Activated CD4-positive, alpha-beta T cell treated with anti-CD3 and anti-CD28 coated beads, Interleukin-2, amount 10 ng/mL, durations not matched to agents 7 days and 5 days (primary cell): Measurements from ENCODE around the gene CLDN9. TPM values are rescaled to one million over a fixed set of nuclear protein-coding genes. Genes with fewer than 3 reads are reported as not detected.

ENCODE experiments used
- CTCF ChIA-PET: fragments of 350-600 bp; sonication (Branson Sonifier 250); formaldehyde crosslinking; loops from one replicate; lab custom pipeline; 2021; ENCODE audit warnings: antibody characterized with exemption; lab: Charles Lee
- POLR2A ChIA-PET: fragments of 350-600 bp; sonication (Branson Sonifier 250); formaldehyde crosslinking; loops from one replicate; lab custom pipeline; 2021; ENCODE audit warnings: antibody characterized with exemption; lab: Charles Lee
- DNase-seq: peaks from one replicate; pipeline ENCODE4 v3.0.0-alpha.2; 2020
- H3K27ac Mint-ChIP-seq: one replicate; pipeline ENCODE4 v1.8.0; 2021; ENCODE audit warnings: mild to moderate bottlenecking, moderate library complexity, mixed read lengths
- H3K27me3 Mint-ChIP-seq: one replicate; pipeline ENCODE4 v1.8.0; 2021; ENCODE audit warnings: mixed read lengths
- H3K36me3 Mint-ChIP-seq: one replicate; pipeline ENCODE4 v1.8.0; 2021; ENCODE audit warnings: low read depth, mixed read lengths
- H3K4me1 Mint-ChIP-seq: one replicate; pipeline ENCODE4 v1.8.0; 2021; ENCODE audit warnings: mixed read lengths
- H3K4me3 Mint-ChIP-seq: one replicate; pipeline ENCODE4 v1.8.0; 2021; ENCODE audit warnings: mild to moderate bottlenecking, moderate library complexity, mixed read lengths
- H3K9me3 Mint-ChIP-seq: one replicate; pipeline ENCODE4 v1.8.0; 2021; ENCODE audit warnings: mixed read lengths
- total RNA-seq, 2 experiments: library from RNA; stranded (reverse); gene quantifications; one replicate each; pipeline ENCODE4 v1.2.3, GENCODE V29; 2021

Gene CLDN9
- total RNA-seq, 2 experiments from 2014 or later = not detected

DNA sequence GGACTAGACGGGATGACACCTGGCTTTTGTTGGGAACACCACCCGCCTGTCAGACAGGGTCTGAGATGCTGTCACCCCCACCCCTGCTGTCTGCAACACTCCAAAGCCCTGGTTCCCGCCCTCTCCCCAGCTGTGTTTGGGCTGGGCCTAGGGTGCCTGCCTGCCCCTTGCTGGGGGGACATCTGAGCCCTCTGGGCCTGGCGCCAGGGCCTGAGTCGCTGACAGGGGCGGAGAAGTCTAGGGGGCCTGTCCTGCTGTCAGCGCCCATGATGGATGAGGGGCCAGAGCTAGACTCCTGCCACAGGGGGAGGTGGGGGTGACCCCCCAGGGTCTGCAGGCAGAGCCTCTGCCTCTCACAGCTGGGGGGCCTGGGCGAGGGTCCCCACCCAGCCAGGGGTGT, 24.9 kb upstream of the CLDN9 start:
- H3K27ac Mint-ChIP-seq = no peak overlapping the region
- POLR2A ChIA-PET = no interaction called here
- no peaks in the 10 kb centered on the region for H3K36me3 Mint-ChIP-seq
- no peaks in the 10 kb centered on the region for H3K27me3 Mint-ChIP-seq
- no peak for DNase-seq
- peaks cover 8% of the 10 kb centered on the region for H3K4me1 Mint-ChIP-seq
- CTCF ChIA-PET = interaction anchor here (1.0 to 1.8 kb wide), 3 partner anchors 12 to 16 kb away, joined by 3 to 4 read pairs (median 3); no protein-coding TSS in a partner anchor
- no peak overlapping the region for H3K4me3 Mint-ChIP-seq
- H3K9me3 Mint-ChIP-seq = no peaks in the 10 kb centered on the region

DNA sequence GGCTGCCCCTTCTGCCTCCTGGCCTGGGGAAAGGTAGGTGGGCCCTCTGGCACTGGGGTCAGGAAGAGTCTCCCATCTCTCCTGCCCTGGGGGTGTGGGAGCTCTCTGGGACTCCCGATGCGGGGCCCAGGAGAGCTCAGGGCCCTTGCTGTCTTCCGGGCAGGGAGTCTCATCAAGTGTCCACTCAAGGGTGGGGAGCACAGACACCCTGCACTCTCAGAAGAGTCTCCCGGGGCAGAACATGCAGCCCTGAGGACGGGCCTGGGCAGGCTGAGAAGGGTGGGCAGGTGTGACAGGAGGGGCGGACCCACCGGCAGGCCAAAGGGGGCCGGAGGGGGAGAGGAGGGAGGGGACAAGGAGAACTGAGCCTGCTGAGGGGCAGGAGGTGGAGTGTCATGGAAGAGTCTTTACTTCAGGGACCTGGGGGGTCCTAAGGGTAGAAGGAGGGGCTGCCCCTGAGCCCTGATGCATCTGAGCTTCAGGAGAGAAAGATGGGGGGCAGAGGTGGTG, 24.1 kb upstream of the CLDN9 start:
- Mint-ChIP-seq H3K4me3 (no peak overlapping the region), H3K27me3 (no peaks in the 10 kb centered on the region), H3K27ac (no peak overlapping the region), H3K36me3 (no peaks in the 10 kb centered on the region), H3K9me3 (no peaks in the 10 kb centered on the region), H3K4me1 (peaks cover 6% of the 10 kb centered on the region)
- ChIA-PET CTCF (interaction anchor here (0.9 to 1.8 kb wide), 2 partner anchors 13 to 23 kb away, joined by 3 to 4 read pairs; no protein-coding TSS in a partner anchor), POLR2A (no interaction called here)
- no peak for DNase-seq

DNA sequence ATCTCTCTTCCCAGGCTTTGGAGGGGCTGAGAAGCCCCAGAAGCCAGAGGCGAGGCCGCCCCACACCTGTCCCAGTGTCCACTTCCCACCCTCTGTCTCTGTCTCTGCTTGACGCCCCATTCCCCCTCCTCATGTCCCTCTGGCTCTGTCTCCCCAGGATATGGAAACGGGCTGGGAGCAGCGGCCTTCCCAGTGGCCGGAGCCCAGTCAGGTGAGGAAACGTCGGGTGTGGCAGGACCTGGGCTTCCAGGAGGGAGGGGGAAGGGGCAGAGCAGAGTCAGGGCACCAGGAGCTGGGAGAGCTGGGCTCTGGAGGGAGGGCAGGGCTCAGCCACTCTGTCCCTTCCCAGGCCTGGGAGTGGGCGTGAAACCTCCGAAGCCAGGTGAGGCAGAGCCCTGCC, 21.8 kb upstream of the CLDN9 start:
- Mint-ChIP-seq H3K9me3 (no peaks in the 10 kb centered on the region), H3K4me1 (no peaks in the 10 kb centered on the region), H3K36me3 (no peaks in the 10 kb centered on the region), H3K4me3 (no peak overlapping the region), H3K27ac (no peak overlapping the region), H3K27me3 (no peaks in the 10 kb centered on the region)
- ChIA-PET POLR2A (no interaction called here), CTCF (interaction anchor here (1.4 to 2.8 kb wide), 2 partner anchors 10 to 13 kb away, joined by 3 to 8 read pairs; no protein-coding TSS in a partner anchor)
- no peak for DNase-seq

DNA sequence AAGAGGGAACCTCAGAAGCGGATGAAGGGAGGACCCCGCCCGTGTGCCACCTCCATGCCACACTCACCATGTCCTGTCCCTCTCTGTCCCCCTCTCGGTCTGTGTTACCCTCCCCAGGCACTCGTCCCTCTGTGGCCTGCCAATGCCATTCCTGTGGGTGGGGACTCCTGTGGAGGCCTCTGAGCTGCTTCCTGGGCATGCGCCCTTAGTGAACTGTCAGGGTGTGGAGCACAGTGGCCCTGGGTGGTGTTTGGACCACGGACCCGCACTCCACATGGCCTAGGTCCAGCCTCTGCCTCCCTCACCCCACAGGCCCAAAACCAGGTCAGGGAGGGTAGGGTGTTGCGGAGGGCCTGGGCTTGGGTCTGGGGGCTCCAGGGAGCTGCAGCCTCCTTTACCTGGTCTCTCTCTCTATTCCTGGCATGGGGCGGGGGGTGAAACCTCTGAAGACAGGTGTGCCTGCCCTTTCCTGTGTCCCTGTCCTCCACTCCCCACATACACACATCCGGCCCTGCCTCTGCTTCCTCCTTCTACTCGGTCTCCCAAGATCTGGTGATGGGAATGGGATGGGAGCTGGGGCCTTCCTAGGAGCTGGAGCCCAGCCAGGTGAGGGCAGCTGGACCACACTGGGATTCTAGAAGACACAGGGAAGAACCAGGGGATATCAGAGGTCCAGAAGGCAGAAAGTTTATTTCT, 21.0 kb upstream of the CLDN9 start:
- ChIA-PET POLR2A (no interaction called here), CTCF (interaction anchor here (0.9 to 2.8 kb wide), 2 partner anchors 12 to 67 kb away, joined by 3 to 8 read pairs; no protein-coding TSS in a partner anchor)

DNA sequence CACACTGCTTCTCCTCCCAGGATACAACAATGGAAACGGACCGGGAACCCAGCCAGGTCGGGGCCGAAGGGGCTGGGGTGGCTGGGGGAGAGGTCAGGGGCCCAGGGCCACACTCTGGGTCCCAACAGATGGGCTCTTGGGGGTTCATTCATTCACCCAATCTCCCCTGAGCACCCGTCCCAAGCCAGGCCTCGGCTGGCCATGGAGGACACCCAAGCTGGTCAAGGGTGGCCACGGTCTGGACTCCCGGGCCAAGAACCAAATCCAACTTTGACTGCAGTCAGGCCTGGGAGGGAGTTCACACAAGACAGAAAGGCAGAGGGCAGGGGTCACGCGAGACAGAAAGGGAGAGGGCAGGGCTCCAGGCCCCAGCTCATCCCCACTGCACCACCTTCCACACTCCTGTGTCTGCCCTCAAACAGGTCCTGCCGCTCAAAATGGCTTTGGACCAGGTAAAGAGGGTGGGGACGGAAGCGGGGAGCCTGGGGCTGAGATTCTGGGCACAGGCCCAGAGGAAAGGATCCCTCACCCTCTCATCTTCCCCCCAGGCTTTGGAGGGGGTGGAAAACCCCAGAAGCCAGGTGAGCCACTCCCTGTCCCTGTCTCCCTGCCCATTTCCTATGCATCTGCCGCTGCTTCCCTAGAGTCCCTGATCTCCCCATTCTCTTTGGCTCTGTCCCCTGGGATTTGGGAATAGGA, 20.2 kb upstream of the CLDN9 start:
- H3K4me3 Mint-ChIP-seq = no peak overlapping the region
- H3K9me3 Mint-ChIP-seq = no peaks in the 10 kb centered on the region
- CTCF ChIA-PET = interaction anchor here (0.9 kb wide), 1 partner anchor 66 kb away, joined by 3 read pairs; no protein-coding TSS in a partner anchor
- H3K27me3 Mint-ChIP-seq = no peaks in the 10 kb centered on the region
- no peaks in the 10 kb centered on the region for H3K36me3 Mint-ChIP-seq
- no peak for DNase-seq
- POLR2A ChIA-PET = no interaction called here
- H3K4me1 Mint-ChIP-seq = no peaks in the 10 kb centered on the region
- H3K27ac Mint-ChIP-seq = no peak overlapping the region

More for the DNA sequence above, 21.0 kb upstream of the CLDN9 start:
- Mint-ChIP-seq H3K4me1 (no peaks in the 10 kb centered on the region), H3K27ac (no peak overlapping the region), H3K36me3 (no peaks in the 10 kb centered on the region), H3K9me3 (no peaks in the 10 kb centered on the region), H3K27me3 (no peaks in the 10 kb centered on the region), H3K4me3 (no peak overlapping the region)
- no peak for DNase-seq

DNA sequence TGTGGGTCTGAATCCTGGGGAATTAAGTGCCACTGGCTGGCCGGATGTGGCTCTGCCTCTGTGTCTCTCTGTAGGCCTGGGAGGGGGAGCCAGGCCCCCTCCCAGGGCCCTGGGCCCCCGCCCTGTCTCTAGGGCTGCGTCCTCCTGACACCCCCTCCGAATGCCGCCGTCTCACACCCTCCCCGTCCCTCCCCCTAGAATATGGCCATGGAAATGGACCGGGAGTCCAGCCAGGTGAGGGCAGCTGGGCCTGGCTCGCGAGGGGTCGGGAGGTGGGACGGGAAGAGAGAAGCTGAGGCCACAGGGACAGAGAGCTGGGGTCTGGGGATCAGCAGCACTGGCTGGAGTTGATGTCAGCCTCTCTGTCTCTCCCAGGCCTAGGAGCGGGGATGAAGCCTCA, 16.4 kb upstream of the CLDN9 start:
- no peak overlapping the region for H3K27ac Mint-ChIP-seq
- H3K36me3 Mint-ChIP-seq = no peaks in the 10 kb centered on the region
- POLR2A ChIA-PET = no interaction called here
- H3K9me3 Mint-ChIP-seq = no peaks in the 10 kb centered on the region
- no peaks in the 10 kb centered on the region for H3K4me1 Mint-ChIP-seq
- no peak for DNase-seq
- no peak overlapping the region for H3K4me3 Mint-ChIP-seq
- H3K27me3 Mint-ChIP-seq = peaks cover 2% of the 10 kb centered on the region
- CTCF ChIA-PET = interaction anchor here (0.5 to 0.8 kb wide), 2 partner anchors 68 to 704 kb away, joined by 3 read pairs; no protein-coding TSS in a partner anchor

DNA sequence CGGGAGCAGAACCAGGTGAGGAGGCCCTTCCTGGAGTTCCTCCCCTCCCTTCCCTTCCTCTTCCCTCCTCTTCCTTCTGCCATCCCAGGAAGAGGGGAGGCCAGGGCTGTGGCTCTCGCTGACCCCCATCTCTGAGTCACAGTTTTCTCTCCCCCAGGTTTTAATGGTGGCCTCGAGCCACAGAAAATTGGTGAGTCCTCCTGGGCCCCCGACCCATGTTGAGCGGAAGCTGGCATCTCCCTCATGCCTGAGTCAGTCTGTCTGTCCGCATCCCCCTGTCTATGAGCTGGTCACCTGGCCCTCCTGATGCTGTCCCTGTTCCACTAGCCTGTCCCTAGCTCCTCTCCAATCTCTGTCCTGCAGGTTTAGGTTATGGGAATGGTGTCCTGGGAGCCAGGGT, 12.8 kb upstream of the CLDN9 start:
- H3K27ac Mint-ChIP-seq = no peak overlapping the region
- CTCF ChIA-PET = interaction anchor here (0.6 to 1.5 kb wide), 4 partner anchors 10 to 626 kb away, joined by 3 to 4 read pairs (median 3); a partner anchor contains a TSS
- POLR2A ChIA-PET = no interaction called here
- H3K4me3 Mint-ChIP-seq = no peak overlapping the region
- H3K4me1 Mint-ChIP-seq = peaks cover 8% of the 10 kb centered on the region
- H3K27me3 Mint-ChIP-seq = peaks cover 5% of the 10 kb centered on the region
- H3K36me3 Mint-ChIP-seq = no peaks in the 10 kb centered on the region
- no peak for DNase-seq
- no peaks in the 10 kb centered on the region for H3K9me3 Mint-ChIP-seq

DNA sequence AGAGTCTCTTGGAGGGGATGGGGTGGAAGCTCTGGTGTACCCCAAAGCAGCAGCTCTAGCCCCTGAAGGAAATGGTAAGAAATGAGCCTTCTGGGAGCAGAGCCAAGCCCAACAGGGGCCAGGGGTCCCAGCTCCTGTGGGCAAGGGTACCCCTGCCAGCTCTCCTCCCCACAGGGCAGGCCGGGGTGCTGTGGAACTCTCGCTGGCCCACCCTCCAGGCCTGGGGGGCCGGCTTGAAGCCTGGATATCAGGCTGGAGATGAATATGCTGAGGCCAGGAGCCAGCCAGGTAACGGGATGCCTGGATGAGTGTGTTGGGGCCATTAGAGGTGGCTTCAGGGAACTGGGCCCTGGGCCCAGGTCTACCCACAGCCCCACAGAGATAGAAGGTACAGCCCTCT, 12.2 kb upstream of the CLDN9 start:
- no peaks in the 10 kb centered on the region for H3K9me3 Mint-ChIP-seq
- no peak overlapping the region for H3K4me3 Mint-ChIP-seq
- peaks cover 6% of the 10 kb centered on the region for H3K27me3 Mint-ChIP-seq
- no peaks in the 10 kb centered on the region for H3K36me3 Mint-ChIP-seq
- peaks cover 9% of the 10 kb centered on the region for H3K4me1 Mint-ChIP-seq
- no peak for DNase-seq
- POLR2A ChIA-PET = interaction anchor here (0.6 kb wide), 1 partner anchor 24 kb away, joined by 3 read pairs; no protein-coding TSS in a partner anchor
- CTCF ChIA-PET = interaction anchor here (1.0 to 1.5 kb wide), 5 partner anchors 10 to 27 kb away, joined by 3 to 5 read pairs (median 3); a partner anchor contains a TSS
- H3K27ac Mint-ChIP-seq = no peak overlapping the region

DNA sequence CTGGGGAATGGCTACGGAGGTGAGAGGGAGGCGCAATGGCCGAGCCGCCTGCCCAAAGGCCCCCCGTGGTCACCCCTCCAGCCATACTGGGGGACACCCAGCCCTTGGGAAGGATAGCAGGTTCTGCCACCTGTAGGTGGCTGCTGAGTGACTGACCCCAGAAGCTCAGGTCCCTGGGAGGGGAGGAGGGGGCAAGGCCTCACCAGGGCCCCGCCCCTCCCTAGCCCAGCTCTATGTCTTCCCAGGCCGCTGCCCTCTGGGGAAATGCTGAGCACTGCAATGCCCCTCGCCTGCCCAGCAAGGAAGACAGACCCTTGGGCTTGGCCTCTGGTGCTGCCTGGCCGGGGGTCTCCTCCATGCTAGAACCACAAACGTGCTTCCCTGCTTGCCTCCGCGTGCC, 11.4 kb upstream of the CLDN9 start:
- Mint-ChIP-seq H3K9me3 (no peaks in the 10 kb centered on the region), H3K27ac (no peak overlapping the region), H3K4me3 (no peak overlapping the region), H3K4me1 (peaks cover 12% of the 10 kb centered on the region), H3K27me3 (peaks cover 10% of the 10 kb centered on the region), H3K36me3 (no peaks in the 10 kb centered on the region)
- CTCF ChIA-PET = interaction anchor here (1.2 to 1.4 kb wide), 4 partner anchors 11 to 28 kb away, joined by 3 to 5 read pairs (median 3); no protein-coding TSS in a partner anchor
- DNase-seq = no peak
- POLR2A ChIA-PET = no interaction called here

DNA sequence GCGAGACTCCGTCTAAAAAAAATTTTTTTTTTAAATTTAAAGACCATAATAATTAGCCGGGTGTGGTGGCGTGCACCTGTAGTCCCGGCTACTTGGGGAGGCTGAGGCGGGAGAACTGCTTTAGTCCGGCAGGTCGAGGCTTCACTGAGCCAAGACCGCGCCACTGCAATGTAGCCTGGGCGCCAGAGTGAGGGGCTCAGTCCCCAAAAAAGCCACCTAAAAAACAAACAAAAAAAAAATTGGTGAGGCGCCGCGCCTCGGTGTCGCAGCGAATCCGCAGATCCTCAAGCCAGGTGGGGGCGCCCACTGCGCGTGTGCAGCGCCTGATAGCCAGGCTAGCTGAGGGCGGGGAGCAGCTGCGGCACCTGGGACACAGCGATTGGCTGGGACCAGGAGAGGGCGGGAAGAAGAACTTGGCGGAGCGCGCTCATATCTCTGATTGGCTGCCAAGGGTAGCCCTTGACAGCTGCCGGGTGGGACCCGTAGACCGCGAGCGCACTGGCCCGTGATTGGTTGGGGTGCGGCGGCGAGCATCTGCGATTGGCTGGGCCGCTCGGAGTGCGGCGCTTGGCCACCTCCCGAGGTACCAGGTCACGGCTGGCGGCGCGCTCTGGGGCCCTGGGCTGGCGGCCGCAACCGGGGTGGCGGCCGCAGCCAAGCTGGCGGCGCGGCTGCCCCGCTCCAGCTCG, 9.0 kb upstream of the CLDN9 start:
- DNase-seq = peak; percentile 98
- ChIA-PET POLR2A (no interaction called here), CTCF (interaction anchor here (0.6 to 2.1 kb wide), 17 partner anchors 9 to 720 kb away, joined by 3 to 8 read pairs (median 5); partner anchors contain the start of genes PKMYT1 and TNFRSF12A)
- Mint-ChIP-seq H3K9me3 (no peaks in the 10 kb centered on the region), H3K4me3 (peak overlapping the region; percentile 66), H3K27ac (no peak overlapping the region), H3K36me3 (no peaks in the 10 kb centered on the region), H3K4me1 (peaks cover 31% of the 10 kb centered on the region), H3K27me3 (peaks cover 23% of the 10 kb centered on the region)

DNA sequence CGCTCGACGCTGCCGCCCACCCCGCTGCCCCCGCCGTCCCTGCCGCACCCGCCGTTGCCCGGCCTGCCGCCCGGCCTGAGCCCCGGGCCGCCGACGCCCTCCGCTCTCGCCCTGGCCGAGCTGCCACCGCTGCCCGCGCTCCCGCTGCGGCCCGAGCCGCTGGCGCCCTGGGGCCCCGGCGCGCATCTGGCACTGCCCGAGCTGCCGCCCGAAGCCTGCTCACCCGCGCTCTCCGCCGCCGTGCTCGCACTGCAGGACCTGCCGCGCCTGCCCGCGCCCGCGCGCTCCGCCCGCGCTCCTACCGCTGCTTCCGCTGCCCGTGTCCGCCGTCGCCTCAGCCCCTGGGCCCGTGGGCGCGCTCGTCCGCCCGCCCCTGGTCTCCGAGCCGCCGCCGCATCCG, 8.4 kb upstream of the CLDN9 start:
- no peaks in the 10 kb centered on the region for H3K9me3 Mint-ChIP-seq
- peaks cover 33% of the 10 kb centered on the region for H3K4me1 Mint-ChIP-seq
- ChIA-PET CTCF (interaction anchor here (0.6 to 2.2 kb wide), 19 partner anchors 10 to 719 kb away, joined by 3 to 8 read pairs (median 5); partner anchors contain the start of genes PKMYT1 and TNFRSF12A), POLR2A (no interaction called here)
- peaks cover 21% of the 10 kb centered on the region for H3K27me3 Mint-ChIP-seq
- no peak overlapping the region for H3K27ac Mint-ChIP-seq
- no peak overlapping the region for H3K4me3 Mint-ChIP-seq
- no peak for DNase-seq
- no peaks in the 10 kb centered on the region for H3K36me3 Mint-ChIP-seq

DNA sequence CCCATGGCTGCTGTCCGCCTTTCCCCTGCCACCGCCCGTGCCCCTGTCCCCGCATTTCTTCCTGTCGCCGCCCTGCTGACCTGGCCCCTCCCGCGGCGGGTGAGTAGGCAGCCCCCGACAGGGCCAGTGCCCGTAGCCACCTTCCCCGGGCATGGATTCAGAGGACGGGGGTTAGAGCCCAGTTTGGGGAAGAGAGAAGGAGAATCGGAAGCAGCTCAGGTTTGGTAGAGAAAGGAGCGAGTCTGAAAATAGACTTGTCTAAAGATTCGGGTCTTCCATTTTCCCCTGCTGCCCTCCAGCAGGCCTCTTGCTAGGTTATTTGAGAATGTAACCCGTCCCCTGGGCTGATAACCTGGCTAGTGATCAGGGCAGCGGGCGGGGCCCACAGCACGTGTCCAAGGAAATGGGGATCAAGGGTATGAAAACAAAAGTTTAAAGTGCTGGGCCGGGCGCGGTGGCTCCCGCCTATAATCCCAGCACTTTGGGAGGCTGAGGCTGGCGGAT, 7.9 kb upstream of the CLDN9 start:
- no peaks in the 10 kb centered on the region for H3K9me3 Mint-ChIP-seq
- no peaks in the 10 kb centered on the region for H3K36me3 Mint-ChIP-seq
- peaks cover 33% of the 10 kb centered on the region for H3K4me1 Mint-ChIP-seq
- DNase-seq = no peak
- peak overlapping the region; percentile 73 for H3K4me3 Mint-ChIP-seq
- H3K27ac Mint-ChIP-seq = no peak overlapping the region
- ChIA-PET CTCF (interaction anchor here (0.7 to 2.2 kb wide), 6 partner anchors 15 to 43 kb away, joined by 3 to 8 read pairs (median 6); partner anchors contain the start of gene TNFRSF12A), POLR2A (no interaction called here)
- H3K27me3 Mint-ChIP-seq = peaks cover 21% of the 10 kb centered on the region
